Testis (tissue), 2 donors: ENCODE results near the gene LRRN2.

Experiments
- POLR2A ChIP-seq: fragments of 450-650 bp; IDR thresholded peaks from one replicate; pipeline ENCODE4 v1.6.1; 2017; ENCODE audit warnings: antibody characterized with exemption, mild to moderate bottlenecking, moderate library complexity
- TF ChIP-seq, protein P1 (sequence below), 3 experiments: fragments of 450-650 bp in 2 of 3; fragments of 200-600 bp in 1 of 3; sonication (generic) in 1 of 3; IDR thresholded peaks; one replicate each; pipeline ENCODE4 v1.5.1; 2016 to 2019; ENCODE audit warnings: antibody characterized with exemption in 3 of 3, mild to moderate bottlenecking in 2 of 3, moderate library complexity in 1 of 3

DNA sequence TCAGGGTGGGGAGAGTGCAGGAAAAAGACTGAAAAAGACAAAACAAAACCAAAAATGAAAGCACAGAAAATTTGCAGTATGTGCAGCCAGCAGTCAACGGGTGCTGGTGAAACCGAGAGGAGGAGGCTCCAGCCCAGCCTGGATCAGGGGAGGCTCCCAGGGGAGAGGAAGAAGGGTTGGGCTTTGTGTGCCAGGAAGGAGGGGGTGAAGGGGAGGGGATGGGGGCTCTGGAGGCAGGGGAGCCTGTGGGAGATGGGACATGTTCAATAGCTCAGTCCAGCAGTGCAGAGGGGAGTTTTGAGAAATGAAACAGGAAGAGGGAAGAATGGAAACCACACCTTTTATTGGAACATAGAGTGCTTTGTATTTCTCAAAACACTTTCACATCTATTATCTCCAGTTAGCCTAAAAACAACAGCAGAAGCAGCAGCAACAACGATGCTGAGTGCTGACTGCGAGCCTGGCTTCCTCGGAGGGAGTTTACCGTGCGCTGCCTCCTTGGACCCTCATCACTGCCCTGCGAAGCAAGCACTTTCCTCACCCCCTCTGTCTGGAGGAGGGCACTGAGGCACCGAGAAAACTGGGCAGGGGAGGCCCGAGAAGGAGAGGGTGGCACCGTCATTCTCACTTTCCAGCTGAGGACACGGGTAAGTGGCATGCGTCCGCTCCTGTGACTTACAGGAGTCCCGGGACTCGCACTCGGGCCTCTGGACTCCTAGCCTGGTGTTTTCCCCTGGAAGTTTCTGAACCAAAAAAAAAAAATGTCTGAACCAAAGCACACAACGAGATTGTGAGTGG, 106.5 kb downstream of the LRRN2 start:
- TF ChIP-seq POLR2A: no peak
- TF ChIP-seq, protein P1, sequence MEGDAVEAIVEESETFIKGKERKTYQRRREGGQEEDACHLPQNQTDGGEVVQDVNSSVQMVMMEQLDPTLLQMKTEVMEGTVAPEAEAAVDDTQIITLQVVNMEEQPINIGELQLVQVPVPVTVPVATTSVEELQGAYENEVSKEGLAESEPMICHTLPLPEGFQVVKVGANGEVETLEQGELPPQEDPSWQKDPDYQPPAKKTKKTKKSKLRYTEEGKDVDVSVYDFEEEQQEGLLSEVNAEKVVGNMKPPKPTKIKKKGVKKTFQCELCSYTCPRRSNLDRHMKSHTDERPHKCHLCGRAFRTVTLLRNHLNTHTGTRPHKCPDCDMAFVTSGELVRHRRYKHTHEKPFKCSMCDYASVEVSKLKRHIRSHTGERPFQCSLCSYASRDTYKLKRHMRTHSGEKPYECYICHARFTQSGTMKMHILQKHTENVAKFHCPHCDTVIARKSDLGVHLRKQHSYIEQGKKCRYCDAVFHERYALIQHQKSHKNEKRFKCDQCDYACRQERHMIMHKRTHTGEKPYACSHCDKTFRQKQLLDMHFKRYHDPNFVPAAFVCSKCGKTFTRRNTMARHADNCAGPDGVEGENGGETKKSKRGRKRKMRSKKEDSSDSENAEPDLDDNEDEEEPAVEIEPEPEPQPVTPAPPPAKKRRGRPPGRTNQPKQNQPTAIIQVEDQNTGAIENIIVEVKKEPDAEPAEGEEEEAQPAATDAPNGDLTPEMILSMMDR (IDR thresholded peaks at IDR 0.05): no peak
